ENCODE data around the gene FREM2.

FREM2 gene, protein sequence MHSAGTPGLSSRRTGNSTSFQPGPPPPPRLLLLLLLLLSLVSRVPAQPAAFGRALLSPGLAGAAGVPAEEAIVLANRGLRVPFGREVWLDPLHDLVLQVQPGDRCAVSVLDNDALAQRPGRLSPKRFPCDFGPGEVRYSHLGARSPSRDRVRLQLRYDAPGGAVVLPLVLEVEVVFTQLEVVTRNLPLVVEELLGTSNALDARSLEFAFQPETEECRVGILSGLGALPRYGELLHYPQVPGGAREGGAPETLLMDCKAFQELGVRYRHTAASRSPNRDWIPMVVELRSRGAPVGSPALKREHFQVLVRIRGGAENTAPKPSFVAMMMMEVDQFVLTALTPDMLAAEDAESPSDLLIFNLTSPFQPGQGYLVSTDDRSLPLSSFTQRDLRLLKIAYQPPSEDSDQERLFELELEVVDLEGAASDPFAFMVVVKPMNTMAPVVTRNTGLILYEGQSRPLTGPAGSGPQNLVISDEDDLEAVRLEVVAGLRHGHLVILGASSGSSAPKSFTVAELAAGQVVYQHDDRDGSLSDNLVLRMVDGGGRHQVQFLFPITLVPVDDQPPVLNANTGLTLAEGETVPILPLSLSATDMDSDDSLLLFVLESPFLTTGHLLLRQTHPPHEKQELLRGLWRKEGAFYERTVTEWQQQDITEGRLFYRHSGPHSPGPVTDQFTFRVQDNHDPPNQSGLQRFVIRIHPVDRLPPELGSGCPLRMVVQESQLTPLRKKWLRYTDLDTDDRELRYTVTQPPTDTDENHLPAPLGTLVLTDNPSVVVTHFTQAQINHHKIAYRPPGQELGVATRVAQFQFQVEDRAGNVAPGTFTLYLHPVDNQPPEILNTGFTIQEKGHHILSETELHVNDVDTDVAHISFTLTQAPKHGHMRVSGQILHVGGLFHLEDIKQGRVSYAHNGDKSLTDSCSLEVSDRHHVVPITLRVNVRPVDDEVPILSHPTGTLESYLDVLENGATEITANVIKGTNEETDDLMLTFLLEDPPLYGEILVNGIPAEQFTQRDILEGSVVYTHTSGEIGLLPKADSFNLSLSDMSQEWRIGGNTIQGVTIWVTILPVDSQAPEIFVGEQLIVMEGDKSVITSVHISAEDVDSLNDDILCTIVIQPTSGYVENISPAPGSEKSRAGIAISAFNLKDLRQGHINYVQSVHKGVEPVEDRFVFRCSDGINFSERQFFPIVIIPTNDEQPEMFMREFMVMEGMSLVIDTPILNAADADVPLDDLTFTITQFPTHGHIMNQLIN (N-terminal part only)

GRCh38 chr13:38686577-38687245 lies at the start of gene FREM2:
TSS of gene FREM2 (plus strand) at chr13:38687077. CDS start at chr13:38687345, 268 bp downstream.
- peak; percentile 17 for DNase-seq (ENCODE audit: low read depth)

- DNase-seq (ENCODE audit: low read depth) = no peak
These were observed 49.3 kb upstream of the FREM2 start for GRCh38 chr13:38637576-38637975.

GRCh38 chr13:38641164-38641948 lies 45.5 kb upstream of the FREM2 start:
- peak; percentile 19 for DNase-seq (ENCODE audit: low read depth)

GRCh38 chr13:38647312-38647711 lies 39.6 kb upstream of the FREM2 start:
- DNase-seq (ENCODE audit: low read depth) = no peak

GRCh38 chr13:38648912-38649311 lies 38.0 kb upstream of the FREM2 start:
- no peak for DNase-seq (ENCODE audit: low read depth)

DNA sequence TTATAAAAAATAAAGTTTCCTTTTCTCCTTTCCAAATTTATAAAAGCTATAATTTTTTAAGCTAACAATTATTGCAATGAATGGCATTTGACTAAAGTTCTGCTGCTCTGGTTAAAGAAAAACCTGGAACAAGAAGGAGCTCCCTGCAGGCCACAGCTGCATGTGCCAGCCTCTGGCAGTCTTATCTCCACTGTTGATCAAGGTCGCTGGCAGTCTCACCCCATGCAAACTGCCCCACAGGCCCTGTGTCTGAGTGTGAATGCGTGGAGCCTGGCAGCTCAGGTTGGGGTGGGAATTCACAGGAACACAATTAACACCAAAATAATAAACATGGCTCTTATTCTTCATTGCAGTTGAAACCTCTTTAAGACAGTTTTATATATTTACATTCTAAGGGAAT lies 30.2 kb upstream of the FREM2 start:
- DNase-seq (ENCODE audit: low read depth) = no peak

DNA sequence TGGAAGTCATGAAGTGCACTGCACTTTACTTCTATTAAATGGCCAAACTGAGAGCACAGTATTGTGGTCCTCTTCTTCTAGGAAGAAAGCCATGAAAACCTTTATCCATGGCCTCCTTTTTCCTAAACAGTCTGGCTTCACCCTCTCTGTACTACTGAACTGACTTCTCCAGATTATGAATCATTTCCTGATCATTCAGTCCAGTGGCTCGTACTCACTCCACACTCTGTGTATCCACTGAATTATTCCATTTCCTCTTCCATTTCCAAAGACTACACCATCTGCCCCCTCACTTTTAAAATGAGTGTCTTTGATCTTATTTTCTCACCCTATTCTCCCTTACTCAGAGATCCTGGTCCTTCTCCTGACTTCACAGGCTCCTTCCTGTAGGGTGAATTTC lies 29.7 kb upstream of the FREM2 start:
- DNase-seq (ENCODE audit: low read depth) = peak; percentile 51

DNA sequence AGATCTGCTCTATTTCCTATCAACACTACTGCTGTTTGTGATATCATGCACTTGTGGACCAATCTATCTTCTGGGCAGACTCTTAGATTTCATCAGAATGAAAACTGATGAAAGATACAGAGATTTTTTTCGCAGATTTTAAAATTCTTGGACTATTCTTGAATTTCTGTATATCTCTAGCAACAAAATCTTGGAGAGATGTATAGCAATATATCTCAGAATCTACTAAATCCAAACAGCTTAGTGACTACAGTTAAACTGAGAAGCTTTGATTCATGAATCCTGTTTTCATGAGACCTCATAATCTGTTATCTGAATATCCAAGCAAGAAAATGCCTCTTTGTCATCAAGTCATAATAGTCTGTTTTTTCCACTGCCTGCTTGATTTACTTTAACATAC lies 28.0 kb upstream of the FREM2 start:
- no peak for DNase-seq (ENCODE audit: low read depth)

GRCh38 chr13:38661010-38661675 lies 25.7 kb upstream of the FREM2 start:
- DNase-seq (ENCODE audit: low read depth) = no peak

DNA sequence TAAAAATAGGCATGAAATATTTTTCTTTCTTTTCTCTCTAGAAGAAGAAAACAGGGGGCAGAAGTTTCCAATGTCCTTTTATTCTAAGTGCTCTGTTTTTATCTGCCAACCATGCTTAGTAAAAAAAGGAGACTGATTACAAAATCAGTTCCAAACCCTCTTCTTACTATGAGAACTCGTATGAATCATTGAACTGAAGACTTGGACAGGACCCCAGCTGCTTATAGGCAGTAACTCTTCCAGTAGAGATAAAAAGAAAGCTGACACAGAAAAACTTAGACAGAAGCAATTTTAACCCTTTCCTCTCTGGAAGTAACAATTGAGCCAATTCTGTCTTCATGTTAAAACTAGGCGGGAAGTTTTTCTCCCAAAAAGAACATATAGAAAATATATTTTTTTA lies 24.5 kb upstream of the FREM2 start:
- DNase-seq (ENCODE audit: low read depth) = peak; percentile 10

DNA sequence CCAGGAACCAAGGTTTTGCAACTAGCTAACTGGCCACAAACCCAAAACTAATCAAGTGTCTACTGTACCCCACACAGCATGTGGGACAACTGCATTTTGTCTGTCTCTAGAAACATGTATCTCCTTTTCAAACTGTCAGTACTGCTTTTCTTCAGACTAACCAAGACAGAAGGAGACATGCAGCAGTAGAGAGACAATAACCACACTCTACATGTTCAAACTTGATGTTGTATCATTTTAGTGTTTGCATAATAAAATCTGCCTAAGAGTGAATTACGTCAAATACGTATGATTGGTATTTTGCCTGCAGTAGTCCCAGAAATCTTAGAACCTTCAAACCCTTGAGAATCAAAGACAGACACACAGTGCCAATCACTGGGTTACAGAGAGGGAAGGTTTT lies 22.0 kb upstream of the FREM2 start:
- DNase-seq (ENCODE audit: low read depth) = no peak

GRCh38 chr13:38667526-38668109 lies 19.3 kb upstream of the FREM2 start:
- DNase-seq (ENCODE audit: low read depth) = no peak

DNA sequence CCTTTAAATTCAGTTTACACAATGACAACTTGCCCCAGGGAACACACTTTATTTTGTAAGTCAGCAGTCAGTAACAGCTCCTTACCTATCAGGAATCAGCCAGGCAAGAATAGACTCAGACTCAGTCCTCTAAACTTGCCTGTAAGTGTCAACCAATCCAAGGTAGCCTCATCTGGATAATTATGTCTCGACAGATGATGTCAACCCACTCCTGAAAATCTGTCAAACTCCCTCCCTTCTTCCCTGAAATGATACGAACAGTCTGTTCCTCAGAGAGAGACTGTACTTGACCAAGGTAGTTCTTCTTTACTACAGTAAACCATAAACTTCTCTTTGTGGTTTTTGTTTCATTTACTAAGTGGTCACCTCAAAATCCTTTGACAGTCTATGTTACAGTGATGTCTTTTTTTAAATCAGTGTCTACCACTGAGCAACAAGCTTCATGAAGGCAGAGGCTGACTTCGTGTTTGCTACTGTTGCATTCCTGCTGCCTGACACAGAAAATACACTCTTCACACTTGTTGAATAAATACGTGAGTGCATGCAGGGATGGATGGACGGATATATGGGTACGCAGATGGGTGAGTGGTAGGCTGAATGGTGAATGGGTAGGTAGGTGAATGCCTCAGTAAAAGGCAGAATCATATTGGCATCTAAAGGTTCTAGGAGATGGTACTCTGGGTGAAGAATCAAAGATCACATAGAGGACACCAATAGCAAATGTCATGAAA lies 17.5 kb upstream of the FREM2 start:
- DNase-seq (ENCODE audit: low read depth) = no peak

- no peak for DNase-seq (ENCODE audit: low read depth)
These were observed 16.2 kb upstream of the FREM2 start for GRCh38 chr13:38670627-38671026.

- DNase-seq (ENCODE audit: low read depth) = no peak
These were observed 14.9 kb upstream of the FREM2 start for GRCh38 chr13:38671980-38672379.

DNA sequence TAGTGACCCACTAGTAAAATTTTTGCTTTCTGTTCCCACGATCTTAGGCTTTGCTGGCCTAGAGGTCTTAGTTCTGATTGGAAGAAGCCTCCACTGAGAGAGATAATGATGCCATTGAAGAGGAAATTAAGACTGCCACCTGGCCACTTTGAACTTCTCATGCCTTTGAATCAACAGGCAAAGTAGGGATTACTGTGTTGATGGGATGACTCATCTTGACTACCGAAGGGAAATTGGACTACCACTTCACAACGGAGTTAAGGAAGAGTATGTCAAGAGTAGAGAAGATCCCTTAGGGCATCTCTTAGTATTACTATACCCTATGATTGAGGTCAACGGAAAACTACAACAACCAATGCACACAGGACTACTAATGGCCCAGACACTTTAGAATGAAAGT lies 12.7 kb upstream of the FREM2 start:
- DNase-seq (ENCODE audit: low read depth) = no peak

GRCh38 chr13:38680912-38681311 lies 6.0 kb upstream of the FREM2 start:
- no peak for DNase-seq (ENCODE audit: low read depth)

GRCh38 chr13:38684714-38685113 lies 2.2 kb upstream of the FREM2 start:
- DNase-seq (ENCODE audit: low read depth) = no peak

- no peak for DNase-seq (ENCODE audit: low read depth)
These were observed 1.4 kb upstream of the FREM2 start for GRCh38 chr13:38685431-38685830.
